Occipital lobe (tissue), 3 donors: ENCODE measurements around the gene DGKI. TPM values are rescaled to one million over a fixed set of nuclear protein-coding genes. Genes with fewer than 3 reads are reported as not detected.
A peak's percentile ranks its signal among the peaks of the same experiment; 100 is the strongest.

Experiments used
- DNase-seq: peaks from one replicate; lab custom pipeline; 2025; lab: John Stamatoyannopoulos, UW
- small RNA-seq: library from RNA; depleted of rRNA; stranded (forward); fragments of <200 nt; gene quantifications from one replicate; pipeline ENCODE3, GENCODE V24; 2014
- total RNA-seq: library from RNA; depleted of rRNA; stranded (reverse); fragments of >200 nt; gene quantifications from one replicate; pipeline ENCODE4 v1.2.3, GENCODE V29; 2014

The DGKI gene
- total RNA-seq, 1 donor from 2014 or later: 202 TPM

- no peak for DNase-seq
Measured at GRCh38 chr7:137360087-137360679, 486.6 kb downstream of the DGKI start.

GRCh38 chr7:137354961-137355360, 491.8 kb downstream of the DGKI start:
- DNase-seq: no peak

GRCh38 chr7:137354396-137354795, 492.4 kb downstream of the DGKI start:
- DNase-seq: no peak

GRCh38 chr7:137351941-137352340, 494.8 kb downstream of the DGKI start:
- DNase-seq: no peak

GRCh38 chr7:137345799-137346449, 500.9 kb downstream of the DGKI start:
- DNase-seq: no peak

DNA sequence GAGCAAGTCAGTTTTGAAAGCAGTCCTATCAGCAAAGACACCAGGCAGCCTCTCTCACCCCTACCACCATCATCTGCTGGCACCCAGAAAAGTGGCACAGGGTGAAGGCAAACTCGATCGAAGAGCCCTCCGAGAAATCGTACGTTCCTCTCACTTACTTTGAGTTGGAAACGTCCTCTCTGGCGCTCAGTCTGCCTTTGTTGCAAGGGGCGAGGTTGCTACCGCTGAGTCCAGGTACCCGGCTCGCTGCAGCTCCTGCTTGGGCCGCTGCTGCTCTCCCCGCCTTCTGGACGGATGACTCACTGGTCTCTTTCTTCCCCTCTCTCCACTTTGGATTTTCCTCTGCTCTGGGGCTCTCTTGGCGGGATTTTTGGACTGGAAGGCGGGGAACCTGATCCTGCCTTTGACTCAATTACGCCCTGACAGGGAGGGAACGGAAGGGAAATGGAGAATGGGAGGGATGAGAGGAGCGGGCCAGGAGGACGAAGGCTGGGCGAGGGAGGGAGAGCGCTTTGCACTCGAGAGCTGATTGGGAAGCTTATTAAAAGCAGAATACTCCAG, 503.4 kb downstream of the DGKI start, which contains the start of gene PTN:
PTN (minus strand) TSS at position 453 of the 561 bp plus-strand sequence. CDS start 88,760 bp downstream, outside the sequence.
- DNase-seq: peak; percentile 73

DNA sequence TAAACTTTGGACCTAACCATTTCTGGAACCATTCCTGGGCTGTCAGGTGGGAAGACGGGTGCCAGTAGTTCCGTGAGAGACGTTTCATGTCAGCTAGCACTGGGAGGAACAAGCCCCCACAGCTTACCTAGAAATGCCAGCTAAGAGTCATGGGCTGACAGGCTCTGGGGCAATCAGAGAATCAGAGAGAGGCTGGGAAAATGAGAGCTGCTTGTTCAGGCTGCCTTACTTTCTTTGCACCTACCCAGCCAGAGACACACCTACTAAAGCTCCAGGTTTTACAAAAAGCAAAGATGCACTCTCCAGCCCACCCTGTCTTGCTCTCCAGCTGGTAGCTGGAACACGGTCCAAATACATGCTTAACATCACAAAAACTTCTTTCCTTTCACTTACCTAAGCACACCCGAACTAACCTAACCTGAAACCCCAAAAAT, 503.9 kb downstream of the DGKI start:
- DNase-seq: no peak

GRCh38 chr7:137342265-137342664, 504.5 kb downstream of the DGKI start:
- no peak for DNase-seq

DNA sequence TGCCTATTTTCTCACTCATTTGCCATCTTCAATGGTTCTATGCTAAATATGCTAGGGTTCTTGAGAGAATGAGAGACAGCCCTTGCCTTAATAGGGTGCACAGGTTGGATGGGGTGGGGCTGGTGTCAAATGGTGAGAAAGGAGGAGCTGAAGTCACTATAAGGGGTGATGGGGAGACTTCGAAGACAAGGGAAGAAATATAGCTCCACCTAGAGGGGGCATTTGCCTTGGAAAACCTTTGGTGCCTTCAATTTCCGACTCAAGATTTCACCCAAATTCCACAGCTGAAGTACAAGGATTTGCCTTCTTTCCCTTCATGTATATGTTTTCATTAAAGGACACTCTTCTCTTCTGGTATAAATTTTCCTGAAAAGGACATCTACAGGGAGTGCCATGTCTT, 508.9 kb downstream of the DGKI start:
- DNase-seq: no peak

GRCh38 chr7:137335814-137336213, 511.0 kb downstream of the DGKI start:
- DNase-seq: no peak

DNA sequence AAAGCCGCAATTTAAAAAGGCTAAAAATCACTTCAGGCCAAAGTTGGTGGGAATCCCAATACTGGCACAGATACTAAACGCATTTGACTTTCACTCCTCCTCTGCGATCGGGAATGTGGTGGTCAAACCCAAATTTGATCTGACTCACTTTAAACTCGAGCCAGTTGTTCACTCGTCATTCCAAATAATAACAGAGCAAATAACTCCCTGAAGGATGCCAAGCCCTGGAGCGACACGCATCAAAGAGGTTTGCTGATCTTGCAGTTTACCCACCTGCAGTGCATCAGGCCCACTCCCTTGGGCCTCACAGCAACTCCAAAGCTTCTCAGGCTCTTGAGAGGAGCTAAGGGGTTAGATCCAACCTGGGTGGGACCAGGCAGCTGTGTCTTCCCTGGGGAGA, 515.4 kb downstream of the DGKI start:
- DNase-seq: no peak

Small RNA genes lying within 50 kb of the gene (small RNA-seq; reads per million reads assigned to genes)
- gene AC090498.1: 1.6 reads per million, percentile 81 among the genes with 10 or more reads in this experiment

Other genes with a start within 250 kb of the DGKI start
- gene CREB3L2, start 155.1 kb upstream of the DGKI start, total RNA-seq: 1.7 TPM
- not detected for gene AKR1D1, start 229.5 kb upstream of the DGKI start, total RNA-seq